GM21367 (cell line): ENCODE results near the gene RAB3B.
"Not testable (repeated sequence)": the region's sequence is repeated elsewhere in the genome, so short reads cannot be mapped to it uniquely, and the experiment has no call there.

Experiments used
- ATAC-seq: cut with Tn5 transposase; IDR thresholded peaks from one replicate; pipeline ENCODE4 v1.9.1; 2021; ENCODE audit not compliant: unreplicated experiment

Gene RAB3B

GRCh38 chr1:51875836-51876235 lies 114.7 kb downstream of the RAB3B start:
- ATAC-seq = no peak

- no peak for ATAC-seq
Measured at GRCh38 chr1:51875291-51875772, 115.2 kb downstream of the RAB3B start.

- not testable (repeated sequence) for ATAC-seq
Measured at GRCh38 chr1:51873270-51873669, 117.2 kb downstream of the RAB3B start.

- ATAC-seq = no peak
Measured at GRCh38 chr1:51871351-51871975, 119.0 kb downstream of the RAB3B start.

DNA sequence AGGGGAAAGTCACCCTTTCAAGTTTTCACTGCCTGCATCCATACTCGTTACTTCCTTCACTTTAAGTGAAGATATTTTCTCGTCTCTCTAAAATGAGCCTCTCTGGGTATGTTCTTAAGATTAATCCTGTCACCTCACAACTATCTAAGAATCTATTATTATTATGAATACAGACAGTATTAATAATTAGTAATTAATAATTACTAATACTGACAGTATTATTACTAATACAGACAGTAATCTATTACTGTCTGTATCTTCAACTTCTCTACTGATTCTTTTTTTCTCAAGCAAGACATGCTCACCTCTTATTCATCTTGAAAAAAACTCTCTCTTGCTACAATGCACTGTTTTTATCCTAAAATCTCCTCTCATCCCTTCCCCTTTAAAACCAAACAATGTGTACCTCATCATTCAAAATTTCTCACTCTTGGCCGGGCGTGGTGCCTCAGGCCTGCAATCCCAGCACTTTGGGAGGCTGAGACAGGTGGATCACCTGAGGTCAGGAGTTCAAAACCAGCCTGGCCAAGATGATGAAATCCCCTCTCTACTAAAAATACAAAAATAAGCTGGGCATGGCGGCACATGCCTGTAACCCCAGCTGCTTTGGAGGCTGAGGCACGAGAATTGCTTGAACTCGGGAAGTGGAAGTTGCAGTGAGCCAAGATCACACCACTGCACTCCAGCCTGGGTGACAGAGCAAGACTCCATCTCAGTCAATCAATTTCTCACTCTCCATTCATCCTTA lies 119.7 kb downstream of the RAB3B start:
- ATAC-seq = no peak

- no peak for ATAC-seq
Measured at GRCh38 chr1:51867479-51868232, 122.8 kb downstream of the RAB3B start.

DNA sequence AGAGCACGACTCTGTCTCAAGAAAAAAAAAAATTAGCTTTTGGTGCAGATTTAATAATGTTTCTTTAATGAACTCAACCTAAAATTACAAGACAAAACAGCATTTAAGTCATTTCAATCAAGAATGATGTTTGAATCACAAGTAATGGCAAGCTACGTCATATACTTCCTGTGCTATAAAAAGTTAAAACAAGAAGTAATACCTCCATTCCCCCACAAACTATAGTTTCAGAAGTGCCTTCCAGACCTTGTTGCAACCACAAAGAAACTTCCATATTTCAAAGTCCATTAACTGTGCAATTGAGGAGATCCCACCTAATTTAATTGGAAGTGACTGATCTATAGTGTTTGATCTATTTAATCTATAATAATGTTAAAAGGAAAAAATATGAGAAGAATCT lies 127.1 kb downstream of the RAB3B start:
- ATAC-seq = peak; percentile 49

DNA sequence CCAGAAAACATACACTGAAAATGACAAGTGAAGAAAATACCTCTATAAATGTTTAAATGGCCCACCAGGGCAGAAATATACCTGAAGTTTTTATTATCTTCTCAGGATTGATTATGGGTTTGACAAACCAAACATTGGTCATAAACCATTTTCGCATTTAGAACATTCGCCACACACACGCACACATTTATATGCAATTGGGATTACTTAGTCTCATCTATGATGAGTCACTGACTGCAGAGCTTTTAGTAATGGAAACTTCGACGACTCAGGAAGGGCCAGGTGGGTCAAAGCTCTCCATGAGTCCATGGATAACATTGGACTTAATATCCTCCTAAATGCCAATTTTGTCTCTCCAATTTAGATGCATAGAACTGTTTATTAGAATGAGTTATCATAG lies 128.8 kb downstream of the RAB3B start:
- ATAC-seq = no peak

- no peak for ATAC-seq
Measured at GRCh38 chr1:51859735-51860134, 130.8 kb downstream of the RAB3B start.

GRCh38 chr1:51859333-51859732 lies 131.2 kb downstream of the RAB3B start:
- no peak for ATAC-seq

- no peak for ATAC-seq
Measured at GRCh38 chr1:51858892-51859291, 131.6 kb downstream of the RAB3B start.
